ENCODE results near the gene SORCS2.

- TF ChIP-seq, protein P1, sequence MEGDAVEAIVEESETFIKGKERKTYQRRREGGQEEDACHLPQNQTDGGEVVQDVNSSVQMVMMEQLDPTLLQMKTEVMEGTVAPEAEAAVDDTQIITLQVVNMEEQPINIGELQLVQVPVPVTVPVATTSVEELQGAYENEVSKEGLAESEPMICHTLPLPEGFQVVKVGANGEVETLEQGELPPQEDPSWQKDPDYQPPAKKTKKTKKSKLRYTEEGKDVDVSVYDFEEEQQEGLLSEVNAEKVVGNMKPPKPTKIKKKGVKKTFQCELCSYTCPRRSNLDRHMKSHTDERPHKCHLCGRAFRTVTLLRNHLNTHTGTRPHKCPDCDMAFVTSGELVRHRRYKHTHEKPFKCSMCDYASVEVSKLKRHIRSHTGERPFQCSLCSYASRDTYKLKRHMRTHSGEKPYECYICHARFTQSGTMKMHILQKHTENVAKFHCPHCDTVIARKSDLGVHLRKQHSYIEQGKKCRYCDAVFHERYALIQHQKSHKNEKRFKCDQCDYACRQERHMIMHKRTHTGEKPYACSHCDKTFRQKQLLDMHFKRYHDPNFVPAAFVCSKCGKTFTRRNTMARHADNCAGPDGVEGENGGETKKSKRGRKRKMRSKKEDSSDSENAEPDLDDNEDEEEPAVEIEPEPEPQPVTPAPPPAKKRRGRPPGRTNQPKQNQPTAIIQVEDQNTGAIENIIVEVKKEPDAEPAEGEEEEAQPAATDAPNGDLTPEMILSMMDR (IDR thresholded peaks at IDR 0.05), result no peak
- TF ChIP-seq RFX5 (IDR thresholded peaks at IDR 0.05; ENCODE audit: low read length) (no peak), YY1 (IDR thresholded peaks at IDR 0.05; ENCODE audit: low read depth) (no peak), POLR2AphosphoS5 (IDR thresholded peaks at IDR 0.05; ENCODE audit: low read depth, low read length) (no peak), EP300 (IDR thresholded peaks at IDR 0.05; ENCODE audit: borderline replicate concordance in 1 of 2, low read depth in 1 of 2, low read length in 1 of 2) (no peak)
- TF ChIP-seq, protein P2, sequence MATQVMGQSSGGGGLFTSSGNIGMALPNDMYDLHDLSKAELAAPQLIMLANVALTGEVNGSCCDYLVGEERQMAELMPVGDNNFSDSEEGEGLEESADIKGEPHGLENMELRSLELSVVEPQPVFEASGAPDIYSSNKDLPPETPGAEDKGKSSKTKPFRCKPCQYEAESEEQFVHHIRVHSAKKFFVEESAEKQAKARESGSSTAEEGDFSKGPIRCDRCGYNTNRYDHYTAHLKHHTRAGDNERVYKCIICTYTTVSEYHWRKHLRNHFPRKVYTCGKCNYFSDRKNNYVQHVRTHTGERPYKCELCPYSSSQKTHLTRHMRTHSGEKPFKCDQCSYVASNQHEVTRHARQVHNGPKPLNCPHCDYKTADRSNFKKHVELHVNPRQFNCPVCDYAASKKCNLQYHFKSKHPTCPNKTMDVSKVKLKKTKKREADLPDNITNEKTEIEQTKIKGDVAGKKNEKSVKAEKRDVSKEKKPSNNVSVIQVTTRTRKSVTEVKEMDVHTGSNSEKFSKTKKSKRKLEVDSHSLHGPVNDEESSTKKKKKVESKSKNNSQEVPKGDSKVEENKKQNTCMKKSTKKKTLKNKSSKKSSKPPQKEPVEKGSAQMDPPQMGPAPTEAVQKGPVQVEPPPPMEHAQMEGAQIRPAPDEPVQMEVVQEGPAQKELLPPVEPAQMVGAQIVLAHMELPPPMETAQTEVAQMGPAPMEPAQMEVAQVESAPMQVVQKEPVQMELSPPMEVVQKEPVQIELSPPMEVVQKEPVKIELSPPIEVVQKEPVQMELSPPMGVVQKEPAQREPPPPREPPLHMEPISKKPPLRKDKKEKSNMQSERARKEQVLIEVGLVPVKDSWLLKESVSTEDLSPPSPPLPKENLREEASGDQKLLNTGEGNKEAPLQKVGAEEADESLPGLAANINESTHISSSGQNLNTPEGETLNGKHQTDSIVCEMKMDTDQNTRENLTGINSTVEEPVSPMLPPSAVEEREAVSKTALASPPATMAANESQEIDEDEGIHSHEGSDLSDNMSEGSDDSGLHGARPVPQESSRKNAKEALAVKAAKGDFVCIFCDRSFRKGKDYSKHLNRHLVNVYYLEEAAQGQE (IDR thresholded peaks at IDR 0.05; ENCODE audit: low read depth, low read length), result no peak
These were observed 34.7 kb upstream of the SORCS2 start for GRCh38 chr4:7157666-7158065.

Data from SK-N-SH (cell line).